GM10248 (cell line): ENCODE measurements around the gene SPEM2.
A peak's percentile ranks its signal among the peaks of the same experiment; 100 is the strongest.

Source experiments
- CTCF ChIA-PET: fragments of 300-600 bp; sonication (Branson Sonifier 250); formaldehyde crosslinking; extraction: SDS; loops from one replicate; lab custom pipeline; 2021; ENCODE audit warnings: antibody characterized with exemption; lab: Yijun Ruan, JAX
- POLR2A ChIA-PET: fragments of 350-650 bp; sonication (Branson Sonifier 250); formaldehyde crosslinking; extraction: SDS; loops from one replicate; lab custom pipeline; 2020; ENCODE audit warnings: antibody characterized with exemption; lab: Yijun Ruan, JAX
- DNase-seq: peaks from one replicate; pipeline ENCODE4 v3.0.0; 2012; ENCODE audit errors: extremely low spot score
- TF ChIP-seq, protein P1 (sequence below): IDR thresholded peaks from 2 replicates; pipeline ENCODE4 v1.5.1; 2012; ENCODE audit warnings: mild to moderate bottlenecking, low read depth; ENCODE audit errors: extremely low read depth, missing control alignments, control extremely low read depth

The SPEM2 gene

DNA sequence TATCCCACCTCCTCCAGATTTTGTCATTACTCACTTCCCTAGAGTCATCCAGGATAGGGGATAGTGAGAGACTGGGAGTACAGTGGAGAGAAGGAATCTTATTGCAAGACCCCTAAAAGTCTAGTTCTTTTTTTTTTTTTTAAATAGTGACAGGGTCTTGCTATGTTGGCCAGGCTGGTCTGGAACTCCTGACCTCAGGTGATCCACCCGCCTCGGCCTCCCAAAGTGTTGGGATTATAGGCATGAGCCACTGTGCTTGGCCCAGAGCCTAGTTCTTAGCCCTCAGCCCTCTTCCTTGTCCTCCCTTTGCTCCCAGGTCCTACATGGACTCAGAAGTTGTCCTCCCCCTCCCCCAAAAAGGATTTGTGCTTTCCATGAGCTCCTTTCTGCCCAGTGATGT is 16.7 kb downstream of the SPEM2 start:
- TF ChIP-seq, protein P1, sequence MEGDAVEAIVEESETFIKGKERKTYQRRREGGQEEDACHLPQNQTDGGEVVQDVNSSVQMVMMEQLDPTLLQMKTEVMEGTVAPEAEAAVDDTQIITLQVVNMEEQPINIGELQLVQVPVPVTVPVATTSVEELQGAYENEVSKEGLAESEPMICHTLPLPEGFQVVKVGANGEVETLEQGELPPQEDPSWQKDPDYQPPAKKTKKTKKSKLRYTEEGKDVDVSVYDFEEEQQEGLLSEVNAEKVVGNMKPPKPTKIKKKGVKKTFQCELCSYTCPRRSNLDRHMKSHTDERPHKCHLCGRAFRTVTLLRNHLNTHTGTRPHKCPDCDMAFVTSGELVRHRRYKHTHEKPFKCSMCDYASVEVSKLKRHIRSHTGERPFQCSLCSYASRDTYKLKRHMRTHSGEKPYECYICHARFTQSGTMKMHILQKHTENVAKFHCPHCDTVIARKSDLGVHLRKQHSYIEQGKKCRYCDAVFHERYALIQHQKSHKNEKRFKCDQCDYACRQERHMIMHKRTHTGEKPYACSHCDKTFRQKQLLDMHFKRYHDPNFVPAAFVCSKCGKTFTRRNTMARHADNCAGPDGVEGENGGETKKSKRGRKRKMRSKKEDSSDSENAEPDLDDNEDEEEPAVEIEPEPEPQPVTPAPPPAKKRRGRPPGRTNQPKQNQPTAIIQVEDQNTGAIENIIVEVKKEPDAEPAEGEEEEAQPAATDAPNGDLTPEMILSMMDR, result no peak
- no peak for DNase-seq
- ChIA-PET CTCF (interaction anchor here (1.1 to 4.5 kb wide), 5 partner anchors 13 to 118 kb away, joined by 3 to 20 read pairs (median 9); partner anchors contain the start of genes SENP3 and TMEM95), POLR2A (no interaction called here)

DNA sequence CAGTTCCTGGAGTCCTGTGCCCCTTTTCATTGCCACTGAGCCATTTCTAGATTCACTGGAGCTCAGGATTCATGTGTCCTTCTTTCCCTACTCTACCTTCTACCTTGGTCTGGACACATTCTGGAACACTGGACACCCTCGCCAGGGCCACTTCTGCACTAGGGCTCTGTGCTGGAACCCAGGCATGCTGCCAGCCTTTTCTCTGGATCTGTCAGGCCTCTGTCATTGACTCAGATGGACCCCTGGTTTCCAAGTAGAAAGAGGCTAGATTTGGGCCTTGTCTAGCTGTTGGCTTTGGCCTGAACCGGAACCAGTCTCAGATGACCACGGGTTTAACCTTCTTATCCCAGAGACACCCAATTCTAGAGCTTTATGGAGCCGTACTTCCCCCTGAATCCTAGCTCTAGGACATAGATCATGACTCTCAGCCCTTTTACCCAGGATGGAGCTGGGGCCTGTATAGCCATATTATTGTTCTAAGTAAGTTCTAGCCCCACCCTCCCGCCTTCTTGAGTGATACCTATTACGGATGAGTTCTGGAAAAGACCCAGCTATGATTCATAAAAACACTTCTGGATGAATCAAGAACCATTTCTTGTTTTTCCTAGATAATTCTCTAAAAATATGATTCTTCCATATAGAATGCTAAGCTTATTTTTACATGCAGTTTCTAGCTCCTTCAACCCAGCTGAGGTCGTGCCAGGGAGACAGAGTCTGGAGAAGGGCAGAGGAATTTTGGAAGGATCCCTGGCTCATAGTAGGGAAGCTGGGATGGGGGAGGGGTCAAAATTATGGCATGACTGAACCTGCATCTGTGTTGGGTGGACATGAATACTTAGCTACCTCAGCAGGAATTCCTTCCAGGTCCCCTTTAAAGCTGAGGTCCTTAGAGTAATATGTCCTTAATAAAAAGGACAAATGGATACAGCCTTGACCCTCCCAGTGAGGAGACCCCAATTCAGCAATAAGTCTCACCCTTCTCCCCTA is 18.4 kb downstream of the SPEM2 start:
- POLR2A ChIA-PET, result interaction anchor here (1.2 to 1.7 kb wide), 2 partner anchors 40 to 41 kb away, joined by 3 to 6 read pairs; partner anchors contain the start of genes POLR2A and TMEM256
- no peak for DNase-seq
- CTCF ChIA-PET, result interaction anchor here (0.8 to 5.4 kb wide), 9 partner anchors 8 to 117 kb away, joined by 3 to 39 read pairs (median 4); partner anchors contain the start of genes SENP3 and TMEM102
- TF ChIP-seq, protein P1, result no peak

DNA sequence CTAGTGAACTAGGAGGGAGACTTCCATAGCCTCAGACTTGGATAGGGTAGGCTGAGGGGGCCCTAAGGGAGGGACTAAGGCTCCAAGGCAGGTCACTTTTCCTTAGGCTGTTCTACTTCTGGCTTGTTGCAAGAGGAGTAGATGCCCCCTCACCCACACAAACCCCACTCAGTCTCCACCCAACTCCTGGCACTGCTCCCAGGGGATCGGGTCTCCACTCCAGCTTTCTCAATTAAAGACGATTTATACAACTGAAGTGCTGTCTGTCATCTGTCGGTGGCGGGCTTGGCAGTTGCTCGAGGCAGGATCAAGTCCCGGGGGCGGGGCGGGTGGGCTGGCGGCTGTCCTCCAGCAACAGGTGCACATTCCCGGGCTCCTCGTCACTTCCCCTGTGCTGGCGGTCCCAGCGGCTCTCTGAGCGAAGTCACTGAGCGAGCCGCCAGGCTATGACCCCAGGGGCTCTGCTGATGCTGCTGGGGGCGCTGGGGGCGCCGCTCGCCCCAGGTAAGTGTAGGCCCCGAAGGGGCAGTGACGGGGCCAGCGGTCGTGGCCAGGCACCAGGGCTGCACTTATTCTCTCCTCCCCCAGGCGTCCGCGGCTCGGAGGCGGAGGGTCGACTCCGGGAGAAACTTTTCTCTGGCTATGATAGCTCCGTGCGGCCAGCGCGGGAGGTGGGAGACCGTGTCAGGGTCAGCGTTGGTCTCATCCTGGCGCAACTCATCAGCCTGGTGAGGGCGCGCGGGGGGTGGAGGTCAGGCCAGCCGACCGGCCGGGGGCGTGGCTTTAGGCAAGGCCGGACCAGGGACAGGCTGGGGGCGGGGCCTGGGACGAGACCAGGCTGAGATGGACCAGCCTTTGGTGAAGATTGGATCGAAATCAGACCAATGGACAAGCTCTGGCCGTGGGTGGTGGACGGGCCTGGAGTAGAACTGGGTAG is 19.5 kb downstream of the SPEM2 start, which contains the start of gene CHRNB1:
Gene CHRNB1 (plus strand): TSS at position 380 of the 937 bp plus-strand sequence. CDS start 67 bp downstream, at position 447.
- TF ChIP-seq, protein P1, result no peak
- POLR2A ChIA-PET, result interaction anchor here (1.0 to 1.7 kb wide), 3 partner anchors 19 to 41 kb away, joined by 3 to 10 read pairs (median 7); partner anchors contain the start of genes POLR2A and TMEM256
- DNase-seq, result peak; percentile 71
- CTCF ChIA-PET, result interaction anchor here (0.9 to 5.4 kb wide), 8 partner anchors 8 to 116 kb away, joined by 3 to 39 read pairs (median 4); partner anchors contain the start of genes SPEM2 and TMEM102

DNA sequence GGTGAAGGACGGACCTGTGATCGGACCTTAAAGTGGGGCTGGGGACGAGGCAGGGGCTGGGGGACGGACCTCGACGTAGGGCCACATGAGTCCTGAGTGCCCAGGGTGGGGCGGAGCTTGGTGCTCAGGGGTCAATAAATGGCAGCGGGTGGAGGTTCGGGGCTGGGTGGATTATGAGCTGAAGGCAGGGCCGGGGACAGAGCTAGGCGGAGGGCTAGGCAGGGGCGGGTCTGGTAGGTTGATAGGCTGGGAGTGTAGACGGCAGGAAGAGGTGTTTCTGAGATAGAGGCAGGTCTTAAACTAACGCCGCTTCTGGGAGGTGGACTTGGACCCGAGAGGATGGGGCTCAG is 20.2 kb downstream of the SPEM2 start:
- DNase-seq, result peak; percentile 49
- TF ChIP-seq, protein P1, result no peak
- ChIA-PET POLR2A (interaction anchor here (1.0 to 1.6 kb wide), 3 partner anchors 11 to 39 kb away, joined by 4 to 10 read pairs (median 8); partner anchors contain the start of gene POLR2A), CTCF (interaction anchor here (1.1 to 5.4 kb wide), 4 partner anchors 9 to 115 kb away, joined by 3 to 39 read pairs (median 6); partner anchors contain the start of genes SPEM2 and TMEM102)

DNA sequence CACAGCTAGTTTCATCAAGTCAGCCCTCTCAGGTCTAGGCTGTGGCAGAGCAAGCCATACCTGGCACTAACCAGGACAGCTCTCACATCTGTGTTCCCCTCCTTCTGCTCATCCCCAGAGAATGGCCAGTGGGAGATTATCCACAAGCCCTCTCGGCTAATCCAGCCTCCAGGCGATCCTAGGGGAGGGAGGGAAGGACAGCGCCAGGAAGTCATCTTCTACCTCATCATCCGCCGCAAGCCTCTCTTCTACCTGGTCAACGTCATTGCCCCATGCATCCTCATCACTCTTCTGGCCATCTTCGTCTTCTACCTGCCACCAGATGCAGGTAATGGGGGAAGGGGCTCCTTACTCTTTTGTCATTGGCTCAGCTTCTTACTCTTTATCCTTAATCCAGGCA is 23.0 kb downstream of the SPEM2 start:
- DNase-seq, result no peak
- CTCF ChIA-PET, result interaction anchor here (5.4 kb wide), 1 partner anchor 12 kb away, joined by 39 read pairs; the partner anchor contains the start of gene TMEM102
- POLR2A ChIA-PET, result interaction anchor here (0.5 kb wide), 1 partner anchor 48 kb away, joined by 6 read pairs; no protein-coding TSS in a partner anchor
- TF ChIP-seq, protein P1, result no peak
